ENCODE measurements around the gene CBL.

CBL gene

DNA sequence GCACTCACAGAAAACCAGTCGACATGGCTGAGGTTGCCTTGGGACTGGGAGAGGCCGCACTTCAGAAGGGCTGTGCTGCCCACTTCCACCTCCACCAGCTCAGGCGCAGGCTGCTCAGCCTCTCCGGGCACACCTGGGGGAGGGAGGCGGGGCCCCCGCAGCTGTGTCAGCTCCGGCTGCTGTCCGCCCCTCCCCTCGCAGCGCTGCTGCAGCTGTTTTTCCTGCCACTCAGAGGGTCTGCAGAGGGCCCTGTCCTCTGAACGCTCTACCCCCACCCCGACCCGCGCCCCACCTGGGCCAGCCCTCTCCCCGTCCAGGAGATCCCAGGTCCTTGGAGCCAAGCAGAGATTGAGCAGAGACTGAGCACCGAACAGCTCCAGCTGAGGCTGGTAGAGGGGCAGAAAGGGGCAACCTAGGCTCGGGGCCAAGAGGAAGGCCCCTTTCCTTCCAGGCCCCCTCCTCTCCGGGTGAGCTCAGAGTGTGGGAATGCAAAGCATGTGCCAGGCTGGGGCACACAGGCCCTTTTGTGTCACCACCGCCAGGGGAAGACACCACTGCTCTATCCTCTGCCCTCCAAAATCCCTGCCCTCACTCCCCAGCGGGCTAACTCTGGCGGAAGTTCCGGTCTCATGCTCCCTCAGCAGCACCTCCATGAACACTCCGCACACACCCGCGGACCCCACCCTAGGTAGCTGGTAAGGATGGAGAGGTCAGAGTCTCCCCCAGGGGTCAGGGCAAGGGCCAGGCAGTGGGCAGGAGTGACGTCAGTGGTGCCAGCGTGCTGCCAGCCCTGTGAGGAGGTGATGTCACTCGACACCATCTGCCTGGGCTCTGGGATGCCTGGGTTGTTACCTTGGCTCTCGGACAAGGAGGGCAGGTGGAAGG, 109.2 kb downstream of the CBL start:
- DNase-seq, result no peak

DNA sequence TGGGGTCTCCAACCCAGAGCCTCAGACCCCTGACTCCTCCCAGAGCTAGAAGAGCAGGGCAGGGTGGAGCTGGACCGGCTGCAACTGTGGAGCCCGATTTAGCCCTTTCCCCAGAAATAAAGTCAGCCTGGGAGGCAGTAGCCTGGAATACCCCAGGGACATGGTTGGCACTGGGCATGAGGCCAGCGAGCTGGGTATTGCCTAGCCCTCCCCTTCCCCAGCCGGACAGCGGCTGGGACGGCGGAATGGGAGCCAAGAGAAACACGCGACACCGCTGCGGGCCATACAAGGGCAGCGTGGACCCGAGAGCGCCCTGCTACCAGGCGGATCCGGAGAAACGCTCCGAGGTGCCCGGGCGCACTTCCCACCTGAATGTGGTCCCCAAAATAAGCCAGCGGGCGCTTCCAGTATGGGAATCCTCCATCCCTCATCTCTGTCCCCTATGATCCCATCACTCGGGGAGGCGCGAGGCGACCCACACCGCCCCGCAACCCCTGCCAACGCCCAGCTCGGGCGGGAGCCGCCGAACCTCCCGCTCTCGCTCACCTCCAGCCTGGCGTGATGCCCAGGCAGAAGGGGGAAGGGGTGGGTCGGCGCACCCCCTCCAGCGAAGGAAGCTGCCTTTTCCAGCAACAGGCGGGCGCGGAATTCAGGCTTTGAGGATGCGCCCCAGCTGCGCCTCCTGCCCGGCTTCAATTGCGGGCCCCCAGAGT, 110.0 kb downstream of the CBL start:
- no peak for DNase-seq

DNA sequence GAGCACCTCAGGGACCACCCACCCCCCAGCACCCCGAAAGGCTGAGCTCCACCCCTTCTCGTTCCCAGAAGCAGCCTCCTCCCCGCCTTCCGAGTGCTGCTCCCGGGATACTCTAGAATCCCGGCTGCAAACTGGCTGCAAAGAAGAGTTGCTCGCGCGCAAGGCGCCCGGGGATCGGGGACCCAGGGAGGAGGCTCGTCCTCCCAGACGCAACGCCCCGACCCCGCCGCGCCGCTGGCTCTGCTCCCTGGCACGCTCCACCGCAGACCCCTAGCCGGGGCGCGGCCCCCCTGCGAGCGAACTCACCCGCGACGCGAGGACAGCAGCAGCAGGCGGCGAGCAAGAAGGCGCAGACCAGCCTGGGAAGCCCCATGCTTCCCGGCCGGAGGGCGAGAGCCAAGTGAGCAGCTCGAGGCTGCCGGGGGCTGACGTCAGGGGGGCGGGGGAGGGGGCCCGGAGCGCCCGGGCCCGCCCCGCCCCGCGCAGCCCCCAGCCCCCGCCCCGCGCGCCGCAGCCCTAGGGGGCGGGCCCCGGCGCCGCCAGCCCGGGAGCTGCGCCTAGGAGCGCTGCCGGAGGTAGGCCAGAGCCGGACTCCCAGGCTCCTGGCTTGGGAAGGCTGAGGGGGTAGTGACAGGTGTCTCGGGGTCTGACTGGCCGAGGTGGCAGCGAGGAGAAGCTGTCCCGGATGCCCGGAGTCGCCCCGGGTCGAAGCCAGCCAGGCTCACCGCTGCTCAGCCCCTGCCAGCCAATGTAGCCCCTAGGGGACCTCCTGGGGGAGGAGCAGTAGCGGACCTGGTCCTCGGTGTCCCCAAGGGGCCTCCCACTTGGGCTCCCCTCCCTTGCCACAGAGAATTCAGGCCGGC, 110.8 kb downstream of the CBL start, which contains the start of gene MCAM:
Gene MCAM (minus strand): TSS at position 402 of the 863 bp plus-strand sequence. CDS start 29 bp downstream, at position 373.
- no peak for DNase-seq

- DNase-seq, result no peak
These were observed 111.6 kb downstream of the CBL start for GRCh38 chr11:119317592-119318239.

DNA sequence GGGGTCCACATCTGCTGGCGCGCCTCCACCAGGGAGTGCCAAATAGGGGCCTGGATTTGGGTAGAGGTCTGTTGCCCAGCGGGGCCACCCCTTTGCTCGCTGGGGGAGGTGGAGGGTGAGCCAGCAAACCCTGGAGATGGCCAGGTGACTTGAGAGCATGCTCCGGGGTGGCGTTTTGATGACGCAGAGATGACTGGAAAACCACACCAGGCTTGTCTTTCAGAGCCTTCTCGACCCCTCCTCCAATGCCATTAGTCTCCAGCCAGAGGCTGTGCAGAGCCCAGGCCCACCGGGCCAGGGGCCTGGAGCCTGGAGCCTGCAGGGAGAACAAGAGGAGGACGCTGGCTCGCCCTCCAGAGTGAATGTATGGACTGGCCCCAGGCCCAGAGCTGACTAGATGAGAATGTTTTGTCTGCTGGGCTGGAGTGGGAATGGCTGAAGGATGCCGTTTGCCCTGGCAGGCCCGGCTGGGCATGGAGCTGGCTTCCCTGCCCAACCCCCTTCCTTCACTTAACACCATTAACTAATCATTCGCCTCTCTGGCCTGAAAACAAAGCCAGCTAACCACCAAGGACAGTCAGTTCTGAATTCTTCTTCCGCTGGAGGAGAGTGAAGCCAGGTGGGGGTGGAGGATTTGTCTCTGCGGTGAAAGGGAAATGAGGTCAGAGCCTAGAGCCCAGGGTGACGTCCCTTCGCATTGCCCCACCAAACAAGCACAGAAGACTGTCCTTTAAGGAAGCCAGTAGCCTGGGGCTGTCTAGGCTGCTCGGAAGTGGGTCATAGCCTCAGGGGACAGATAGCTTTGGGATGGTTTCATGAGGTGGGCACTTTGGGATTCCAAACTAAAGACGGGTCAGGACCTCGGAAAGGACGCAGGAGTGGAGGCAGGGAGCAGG, 112.3 kb downstream of the CBL start:
- DNase-seq, result no peak

DNA sequence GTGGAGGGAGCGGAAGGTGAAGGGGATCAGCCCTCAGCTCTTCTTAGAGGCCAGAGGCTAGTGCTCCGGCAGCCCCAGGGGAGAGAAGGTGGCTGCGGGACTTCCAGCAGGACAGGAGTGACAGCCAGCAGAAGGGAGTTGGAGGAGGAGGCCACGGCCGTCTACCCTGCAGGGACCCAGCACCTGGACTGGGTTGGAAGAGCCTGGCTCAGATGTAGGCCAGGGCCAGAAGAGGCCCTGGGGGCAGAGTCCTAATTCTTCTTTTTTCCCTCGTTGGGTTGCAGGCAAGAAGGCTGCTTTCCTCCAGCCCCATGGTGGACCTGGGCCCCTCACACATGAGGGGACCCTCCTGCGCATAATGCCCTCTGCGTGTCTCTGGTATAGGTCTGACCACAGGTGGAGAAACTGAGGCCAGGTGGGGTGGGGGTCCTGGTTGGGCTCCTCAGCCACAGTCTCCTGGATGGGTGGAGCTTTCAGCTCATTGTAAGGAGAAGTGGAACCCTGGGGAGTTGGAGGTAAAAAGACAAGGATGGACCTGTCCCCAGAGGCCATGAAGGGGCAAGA, 113.1 kb downstream of the CBL start:
- no peak for DNase-seq

GRCh38 chr11:119319700-119320239, 113.6 kb downstream of the CBL start:
- DNase-seq, result no peak

- no peak for DNase-seq
These were observed 114.2 kb downstream of the CBL start for GRCh38 chr11:119320240-119320775.

GRCh38 chr11:119320776-119321524, 114.8 kb downstream of the CBL start:
- no peak for DNase-seq

DNA sequence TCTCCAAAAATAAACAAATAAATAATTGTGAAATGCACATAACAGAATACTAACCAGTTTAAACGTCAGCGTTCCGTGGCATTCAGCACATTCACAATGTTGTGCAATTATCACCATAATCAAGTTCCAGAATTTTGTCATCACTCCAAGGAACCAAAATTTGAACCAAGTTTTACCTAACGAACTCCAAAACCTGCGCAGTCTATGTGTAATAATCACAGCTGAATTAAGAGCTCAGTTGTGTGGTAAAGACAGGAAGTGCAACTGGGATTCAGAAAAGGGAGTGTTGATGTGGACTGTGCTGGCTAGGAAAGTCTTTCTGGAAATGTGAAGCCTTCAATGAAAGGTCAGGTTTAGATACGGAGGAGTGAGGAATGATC, 116.2 kb downstream of the CBL start:
- no peak for DNase-seq

- DNase-seq, result no peak
These were observed 116.9 kb downstream of the CBL start for GRCh38 chr11:119322921-119323531.

GRCh38 chr11:119323532-119324033, 117.4 kb downstream of the CBL start:
- DNase-seq, result peak; percentile 45

GRCh38 chr11:119324189-119324588, 118.0 kb downstream of the CBL start:
- DNase-seq, result no peak

DNA sequence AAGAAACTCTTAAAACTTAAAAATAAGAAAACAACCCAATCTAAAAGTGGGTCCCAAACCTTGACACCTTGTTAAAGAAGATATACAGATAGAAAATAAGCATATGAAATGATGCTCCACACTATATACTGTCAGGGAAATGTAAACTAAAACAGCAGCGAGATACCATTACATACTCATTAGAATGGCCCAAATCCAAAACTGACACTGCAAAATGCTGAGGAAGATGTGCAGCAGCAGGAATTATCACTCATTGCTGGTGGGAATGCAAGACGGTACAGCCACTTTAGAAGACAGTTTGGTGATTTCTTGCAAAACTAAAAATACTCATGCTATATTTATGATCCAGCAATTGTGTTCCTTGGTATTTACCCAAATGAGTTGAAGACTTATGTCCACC, 123.2 kb downstream of the CBL start:
- no peak for DNase-seq

DNA sequence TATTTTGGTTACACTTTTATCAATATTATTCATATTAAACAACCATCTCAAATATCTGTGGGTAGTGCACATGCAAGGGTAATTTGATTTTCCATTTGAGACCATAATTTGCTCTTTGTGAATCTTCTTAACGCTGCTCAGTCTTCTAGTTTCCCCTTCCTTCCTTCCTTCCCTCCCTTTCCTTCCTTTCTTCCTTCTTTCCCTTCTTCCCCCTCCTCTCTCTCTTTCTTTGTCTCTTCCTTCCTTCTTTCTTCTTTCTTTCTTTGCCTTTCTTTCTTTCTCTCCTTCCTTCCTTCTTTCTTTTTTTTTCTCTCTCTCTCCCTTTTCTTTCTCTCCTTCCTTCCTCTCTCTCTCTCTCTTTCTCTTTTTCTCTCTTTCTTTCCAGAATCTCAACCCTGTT, 124.1 kb downstream of the CBL start:
- DNase-seq, result no peak

- no peak for DNase-seq
These were observed 126.1 kb downstream of the CBL start for GRCh38 chr11:119332111-119332765.

- peak; percentile 88 for DNase-seq
These were observed 128.2 kb downstream of the CBL start, which contains the start of gene RNF26 for GRCh38 chr11:119334174-119334930. Gene RNF26 (plus strand): TSS chr11:119334527. CDS start chr11:119335123, 596 bp downstream.
